Activated B cell treated with CpG ODN at 0.5 μM for 24 hours (primary cell): ENCODE results near the gene SYT1. TPM values are rescaled to one million over a fixed set of nuclear protein-coding genes. Genes with fewer than 3 reads are reported as not detected.

Experiments
- ATAC-seq: fragments of 200-7000 bp; cut with Tn5 transposase; one replicate; pipeline ENCODE4 v1.10.0; 2021; ENCODE audit warnings: low read depth, mild to moderate bottlenecking, moderate library complexity
- CTCF ChIA-PET: fragments of 350-600 bp; sonication (Branson Sonifier 250); formaldehyde crosslinking; loops from one replicate; lab custom pipeline; 2021; ENCODE audit warnings: antibody characterized with exemption; lab: Charles Lee
- POLR2A ChIA-PET: fragments of 350-600 bp; sonication (Branson Sonifier 250); formaldehyde crosslinking; loops from one replicate; lab custom pipeline; 2021; ENCODE audit warnings: antibody characterized with exemption; lab: Charles Lee
- DNase-seq: peaks from one replicate; pipeline ENCODE4 v3.0.0; 2022
- H3K27ac Mint-ChIP-seq: one replicate; pipeline ENCODE4 v1.8.0; 2020; ENCODE audit warnings: mixed read lengths
- H3K27me3 Mint-ChIP-seq: one replicate; pipeline ENCODE4 v1.8.0; 2021; ENCODE audit warnings: mixed read lengths
- H3K36me3 Mint-ChIP-seq: one replicate; pipeline ENCODE4 v1.8.0; 2021; ENCODE audit warnings: low read depth, mixed read lengths
- H3K4me1 Mint-ChIP-seq: one replicate; pipeline ENCODE4 v1.8.0; 2021; ENCODE audit warnings: mixed read lengths
- H3K4me3 Mint-ChIP-seq: one replicate; pipeline ENCODE4 v1.8.0; 2020; ENCODE audit warnings: mild to moderate bottlenecking, mixed read lengths
- H3K9me3 Mint-ChIP-seq: one replicate; pipeline ENCODE4 v1.8.0; 2020; ENCODE audit warnings: mixed read lengths
- CTCF ChIP-seq: fragments of 200-600 bp; IDR thresholded peaks from one replicate; pipeline ENCODE4 v1.8.0; 2022; ENCODE audit warnings: antibody characterized with exemption, mild to moderate bottlenecking
- intact Hi-C: fragments of 100-400 bp; cut with micrococcal nuclease; formaldehyde crosslinking; loops from one replicate; pipeline ENCODE4 v1.15.1; 2024
- total RNA-seq: library from RNA; stranded (reverse); gene quantifications from 2 replicates; pipeline ENCODE4 v1.2.3, GENCODE V29; 2022

Gene SYT1
- total RNA-seq, 1 donor from 2014 or later, result 0.49 TPM

- no peak overlapping the region for H3K27ac Mint-ChIP-seq
- no peak overlapping the region for H3K4me3 Mint-ChIP-seq
- ATAC-seq (no peak), DNase-seq (no peak)
- CTCF ChIA-PET, result no interaction called here
- POLR2A ChIA-PET, result no interaction called here
- no peaks in the 10 kb centered on the region for H3K9me3 Mint-ChIP-seq
- H3K4me1 Mint-ChIP-seq, result no peaks in the 10 kb centered on the region
- no peak for TF ChIP-seq CTCF
- H3K27me3 Mint-ChIP-seq, result no peaks in the 10 kb centered on the region
- intact Hi-C loops, result no loop called here
- no peaks in the 10 kb centered on the region for H3K36me3 Mint-ChIP-seq
Observed at GRCh38 chr12:79046021-79046420, 181.4 kb downstream of the SYT1 start.

- ATAC-seq, result no peak
Observed at GRCh38 chr12:79048962-79049361, 184.4 kb downstream of the SYT1 start.

GRCh38 chr12:79053394-79053793 lies 188.8 kb downstream of the SYT1 start:
- intact Hi-C loops, result no loop called here
- CTCF ChIA-PET, result no interaction called here
- Mint-ChIP-seq H3K27ac (no peak overlapping the region), H3K4me3 (no peak overlapping the region), H3K9me3 (no peaks in the 10 kb centered on the region), H3K36me3 (no peaks in the 10 kb centered on the region), H3K27me3 (no peaks in the 10 kb centered on the region), H3K4me1 (no peaks in the 10 kb centered on the region)
- no peak for ATAC-seq
- no peak for TF ChIP-seq CTCF
- no peak for DNase-seq
- POLR2A ChIA-PET, result no interaction called here

More at GRCh38 chr12:79048962-79049361, 184.4 kb downstream of the SYT1 start:
- Mint-ChIP-seq H3K9me3 (no peaks in the 10 kb centered on the region), H3K36me3 (no peaks in the 10 kb centered on the region), H3K27me3 (no peaks in the 10 kb centered on the region), H3K4me1 (no peaks in the 10 kb centered on the region), H3K4me3 (no peak overlapping the region), H3K27ac (no peak overlapping the region)
- no peak for DNase-seq
- POLR2A ChIA-PET, result no interaction called here
- TF ChIP-seq CTCF, result no peak
- CTCF ChIA-PET, result no interaction called here
- intact Hi-C loops, result no loop called here

- Mint-ChIP-seq H3K27ac (no peak overlapping the region), H3K4me1 (no peaks in the 10 kb centered on the region), H3K36me3 (no peaks in the 10 kb centered on the region), H3K4me3 (no peak overlapping the region), H3K27me3 (no peaks in the 10 kb centered on the region), H3K9me3 (no peaks in the 10 kb centered on the region)
- ChIA-PET CTCF (no interaction called here), POLR2A (no interaction called here)
- intact Hi-C loops, result no loop called here
- no peak for ATAC-seq
- no peak for DNase-seq
- TF ChIP-seq CTCF, result no peak
Observed at GRCh38 chr12:79055926-79056674, 191.5 kb downstream of the SYT1 start.

GRCh38 chr12:79056775-79057174 lies 192.2 kb downstream of the SYT1 start:
- no peak for ATAC-seq
- H3K4me3 Mint-ChIP-seq, result no peak overlapping the region
- no peaks in the 10 kb centered on the region for H3K27me3 Mint-ChIP-seq
- ChIA-PET POLR2A (no interaction called here), CTCF (no interaction called here)
- no peaks in the 10 kb centered on the region for H3K9me3 Mint-ChIP-seq
- no peak overlapping the region for H3K27ac Mint-ChIP-seq
- no peaks in the 10 kb centered on the region for H3K36me3 Mint-ChIP-seq
- DNase-seq, result no peak
- no peaks in the 10 kb centered on the region for H3K4me1 Mint-ChIP-seq
- TF ChIP-seq CTCF, result no peak
- intact Hi-C loops, result no loop called here
